HCT116 (cell line): ENCODE data around the gene OLFML2A. TPM values are rescaled to one million over a fixed set of nuclear protein-coding genes. Genes with fewer than 3 reads are reported as not detected.

Source experiments
- ATAC-seq: fragments of 200-7000 bp; cut with Tn5 transposase; 2 replicates; pipeline ENCODE4 v1.9.1; 2020; ENCODE audit warnings: mild to moderate bottlenecking, moderate library complexity
- BruUV-seq: library from RNA; stranded (reverse); fragments of 400-500 nt; replicated peaks from 2 replicates; lab custom pipeline; 2021; lab: Mats Ljungman, UMichigan
- CTCF ChIA-PET: fragments of 300-600 bp; sonication (Branson Sonifier 250); formaldehyde crosslinking; loops from one replicate; lab custom pipeline; 2021; ENCODE audit warnings: antibody characterized with exemption; lab: Charles Lee
- POLR2A ChIA-PET: fragments of 300-600, 350-600 bp; sonication (Branson Sonifier 250); formaldehyde crosslinking; loops from one replicate; lab custom pipeline; 2021; ENCODE audit warnings: antibody characterized with exemption; lab: Charles Lee
- RAD21 ChIA-PET, 2 experiments: fragments of 300-600 bp; sonication (Branson Sonifier 250); formaldehyde crosslinking; loops; one replicate each; lab custom pipeline; 2023; ENCODE audit warnings: low total read pairs in 2 of 2; ENCODE audit not compliant: uncharacterized antibody in 2 of 2, unreplicated experiment in 2 of 2, low non-redundant PET in 1 of 2; lab: Charles Lee
- DNase-seq: peaks from one replicate; pipeline ENCODE4 v3.0.0-alpha.2; 2010; ENCODE audit warnings: low read depth, low spot score
- H2AFZ ChIP-seq: fragments of 200-600 bp; shearing (Covaris generic), sonication (generic); 2 replicates; pipeline ENCODE4 v1.6.1; 2017; ENCODE audit warnings: low read depth, mixed run types, mixed read lengths, antibody characterized with exemption, low read length; ENCODE audit not compliant: poor library complexity, severe bottlenecking
- H3K27ac ChIP-seq: 2 replicates; pipeline ENCODE4 v1.5.1; 2012; ENCODE audit warnings: low read depth, low read length
- H3K27me3 ChIP-seq: fragments of 200-600 bp; sonication (generic); 2 replicates; pipeline ENCODE4 v1.6.1; 2016; ENCODE audit warnings: mixed run types, low read length, mixed read lengths; ENCODE audit not compliant: insufficient read depth
- H3K36me3 ChIP-seq, 2 experiments: fragments of 200-500 bp in 1 of 2; fragments of 200-600 bp in 1 of 2; sonication (Bioruptor generic) in 1 of 2; sonication (generic) in 1 of 2; 2 replicates each; pipeline versions ENCODE4 v1.5.1 to v1.6.1; 2014 to 2016; ENCODE audit warnings: low read length in 2 of 2, inconsistent platforms in 1 of 2, mixed read lengths in 1 of 2, mixed run types in 1 of 2; ENCODE audit not compliant: insufficient read depth in 2 of 2, control insufficient read depth in 1 of 2
- H3K4me1 ChIP-seq, 2 experiments: fragments of 200-600 bp in 1 of 2; sonication (generic) in 1 of 2; 2 replicates each; pipeline versions ENCODE4 v1.5.1 to v1.6.1; 2012 to 2017; ENCODE audit warnings: low read length in 2 of 2, inconsistent platforms in 1 of 2, mild to moderate bottlenecking in 1 of 2, mixed read lengths in 1 of 2, mixed run types in 1 of 2, moderate library complexity in 1 of 2; ENCODE audit not compliant: insufficient read depth in 2 of 2, control insufficient read depth in 1 of 2
- H3K4me2 ChIP-seq: fragments of 200-600 bp; sonication (generic); 2 replicates; pipeline ENCODE4 v1.6.1; 2017; ENCODE audit warnings: mixed run types, low read length, mixed read lengths
- H3K4me3 ChIP-seq, 2 experiments: fragments of 200-600 bp in 1 of 2; sonication (generic) in 1 of 2; replicated peaks in 1 of 2; 2 replicates each; pipeline ENCODE4 v1.5.1; 2011 to 2016; ENCODE audit warnings: low read length in 2 of 2, control low read depth in 1 of 2, low read depth in 1 of 2, mild to moderate bottlenecking in 1 of 2, mixed read lengths in 1 of 2, mixed run types in 1 of 2
- H3K79me2 ChIP-seq: fragments of 200-600 bp; sonication (generic); 2 replicates; pipeline ENCODE4 v1.6.1; 2017; ENCODE audit warnings: mild to moderate bottlenecking, mixed run types, low read length, moderate library complexity, mixed read lengths; ENCODE audit not compliant: insufficient read depth
- H3K9ac ChIP-seq: fragments of 200-600 bp; sonication (generic); 2 replicates; pipeline ENCODE4 v1.6.1; 2016; ENCODE audit warnings: low read length, mixed read lengths
- H3K9me2 ChIP-seq: fragments of 200-600 bp; sonication (generic), shearing (Covaris generic); 2 replicates; pipeline ENCODE4 v1.6.1; 2017; ENCODE audit warnings: mixed run types, mild to moderate bottlenecking, moderate library complexity; ENCODE audit not compliant: insufficient read depth
- H3K9me3 ChIP-seq, 2 experiments: fragments of 200-500 bp in 1 of 2; fragments of 200-600 bp in 1 of 2; sonication (Bioruptor generic) in 1 of 2; sonication (generic) in 1 of 2; 2 replicates each; pipeline ENCODE4 v1.6.1; 2014 to 2017; ENCODE audit warnings: low read length in 2 of 2, mixed read lengths in 2 of 2, inconsistent platforms in 1 of 2, low read depth in 1 of 2, mild to moderate bottlenecking in 1 of 2, mixed run types in 1 of 2, moderate library complexity in 1 of 2; ENCODE audit not compliant: control insufficient read depth in 1 of 2, insufficient read depth in 1 of 2
- H4K20me1 ChIP-seq: fragments of 200-600 bp; sonication (generic), shearing (Covaris generic); 2 replicates; pipeline ENCODE4 v1.6.1; 2017; ENCODE audit warnings: mixed run types, mild to moderate bottlenecking, moderate library complexity; ENCODE audit not compliant: insufficient read depth
- ELF1 ChIP-seq: IDR thresholded peaks from 2 replicates; pipeline ENCODE4 v1.6.1; 2012; ENCODE audit warnings: low read depth, borderline replicate concordance
- EZH2 ChIP-seq: fragments of 200-600 bp; sonication (generic); IDR thresholded peaks from 2 replicates; pipeline ENCODE4 v1.6.1; 2017; ENCODE audit warnings: antibody characterized with exemption, mixed run types
- EZH2phosphoT487 ChIP-seq: fragments of 200-600 bp; IDR thresholded peaks from 2 replicates; pipeline ENCODE4 v1.6.1; 2018; ENCODE audit warnings: antibody characterized with exemption, borderline replicate concordance
- FOSL1 ChIP-seq: IDR thresholded peaks from 2 replicates; pipeline ENCODE4 v1.6.1; 2012; ENCODE audit warnings: low read depth
- POLR2A ChIP-seq: IDR thresholded peaks from 2 replicates; pipeline ENCODE4 v1.7.0; 2011; ENCODE audit warnings: borderline replicate concordance; ENCODE audit not compliant: insufficient read depth, insufficient read length; ENCODE audit errors: extremely low read depth
- POLR2AphosphoS5 ChIP-seq: IDR thresholded peaks from 2 replicates; pipeline ENCODE4 v1.6.1; 2011; ENCODE audit warnings: mild to moderate bottlenecking, low read depth, low read length, moderate library complexity
- RAD21 ChIP-seq: IDR thresholded peaks from 2 replicates; pipeline ENCODE4 v1.6.1; 2012; ENCODE audit warnings: low read depth, mild to moderate bottlenecking
- REST ChIP-seq: IDR thresholded peaks from 2 replicates; pipeline ENCODE4 v1.6.1; 2012; ENCODE audit warnings: low read depth
- SP1 ChIP-seq: IDR thresholded peaks from 2 replicates; pipeline ENCODE4 v1.6.1; 2012; ENCODE audit warnings: low read depth
- SRF ChIP-seq: IDR thresholded peaks from 2 replicates; pipeline ENCODE4 v1.6.1; 2012; ENCODE audit warnings: low read depth
- TCF7L2 ChIP-seq: IDR thresholded peaks from 2 replicates; pipeline ENCODE4 v1.7.0; 2011; ENCODE audit warnings: borderline replicate concordance, inconsistent platforms; ENCODE audit not compliant: insufficient read depth, insufficient read length; ENCODE audit errors: extremely low read depth
- ZBTB33 ChIP-seq: IDR thresholded peaks from 2 replicates; pipeline ENCODE4 v1.6.1; 2011; ENCODE audit warnings: mild to moderate bottlenecking, low read length, moderate library complexity; ENCODE audit not compliant: insufficient replicate concordance; ENCODE audit errors: extremely low read depth
- ZNF274 ChIP-seq: fragments of 200-500 bp; sonication (Bioruptor generic); IDR thresholded peaks from 2 replicates; pipeline ENCODE4 v1.6.1; 2014; ENCODE audit warnings: mild to moderate bottlenecking, low read depth, low read length, inconsistent platforms
- intact Hi-C: fragments of 100-400 bp; cut with micrococcal nuclease; formaldehyde crosslinking; loops from 2 replicates; pipeline ENCODE4 v1.10.0; 2022
- total RNA-seq: library from RNA; stranded (reverse); gene quantifications from one replicate; pipeline ENCODE4 v1.2.1, GENCODE V29; 2021; ENCODE audit not compliant: unreplicated experiment

Gene OLFML2A
- total RNA-seq, 1 experiment from 2014 or later, result 6.3 TPM

GRCh38 chr9:124808246-124808956, 31.5 kb downstream of the OLFML2A start:
- BruUV-seq, result no TSS peak
- no peak overlapping the region for H3K4me3 ChIP-seq
- no peaks in the 10 kb centered on the region for H3K9me3 ChIP-seq
- no peaks in the 10 kb centered on the region for H3K79me2 ChIP-seq
- no peaks in the 10 kb centered on the region for H3K9me2 ChIP-seq
- no peak for ATAC-seq
- H3K36me3 ChIP-seq, result no peaks in the 10 kb centered on the region
- H3K9ac ChIP-seq, result no peak overlapping the region
- no peak overlapping the region for H3K4me2 ChIP-seq
- no peak for TF ChIP-seq SP1
- TF ChIP-seq POLR2A, result no peak
- no peak for TF ChIP-seq ZBTB33
- no peak for TF ChIP-seq SRF
- no peak for TF ChIP-seq EZH2
- TF ChIP-seq ZNF274, result no peak
- no peak for TF ChIP-seq EZH2phosphoT487
- no peak for TF ChIP-seq TCF7L2
- no peak for TF ChIP-seq REST
- TF ChIP-seq RAD21, result no peak
- TF ChIP-seq POLR2AphosphoS5, result no peak
- no peak for TF ChIP-seq ELF1
- TF ChIP-seq FOSL1, result no peak
- TF ChIP-seq, all 23 proteins: peak for 0
- ChIA-PET RAD21 (no interaction called here), CTCF (interaction anchor here (4.1 kb wide), 1 partner anchor 44 kb away, joined by 15 read pairs; the partner anchor contains the start of gene WDR38), POLR2A (no interaction called here)
- H3K27me3 ChIP-seq, result no peaks in the 10 kb centered on the region
- H2AFZ ChIP-seq, result no peak overlapping the region
- no peak overlapping the region for H3K27ac ChIP-seq
- peaks cover 34 to 41% of the 10 kb centered on the region in 2 experiments for H3K4me1 ChIP-seq
- H4K20me1 ChIP-seq, result no peaks in the 10 kb centered on the region
- no peak for DNase-seq
- intact Hi-C loops, result no loop called here
